Neural crest cell (in vitro differentiated cells): ENCODE results near the gene RAB17. TPM values are rescaled to one million over a fixed set of nuclear protein-coding genes. Genes with fewer than 3 reads are reported as not detected.

Experiments
- DNase-seq: peaks from one replicate; pipeline ENCODE4 v3.0.0; 2021; ENCODE audit warnings: low read depth, mixed read lengths, low spot score
- H3K27ac Mint-ChIP-seq: one replicate; pipeline ENCODE4 v1.8.0; 2021; ENCODE audit warnings: mild to moderate bottlenecking, mixed read lengths; ENCODE audit not compliant: unreplicated experiment
- H3K27me3 Mint-ChIP-seq: 2 replicates; pipeline ENCODE4 v1.8.0; 2021; ENCODE audit warnings: low read depth, mild to moderate bottlenecking, mixed read lengths
- H3K36me3 Mint-ChIP-seq: 2 replicates; pipeline ENCODE4 v1.8.0; 2021; ENCODE audit warnings: low read depth, mild to moderate bottlenecking, mixed read lengths
- H3K4me1 Mint-ChIP-seq: 2 replicates; pipeline ENCODE4 v1.8.0; 2021; ENCODE audit warnings: mixed read lengths
- H3K4me3 Mint-ChIP-seq: one replicate; pipeline ENCODE4 v1.8.0; 2021; ENCODE audit warnings: mild to moderate bottlenecking, mixed read lengths
- H3K9me3 Mint-ChIP-seq: 2 replicates; pipeline ENCODE4 v1.8.0; 2021; ENCODE audit warnings: mixed read lengths
- CTCF ChIP-seq: fragments of 200-600 bp; sonication (generic); conservative IDR thresholded peaks from 2 replicates; pipeline ENCODE4 v1.5.0; 2021; ENCODE audit warnings: antibody characterized with exemption, mild to moderate bottlenecking
- total RNA-seq: library from RNA; stranded (reverse); gene quantifications from 2 replicates; pipeline ENCODE4 v1.2.1, GENCODE V29; 2021

Gene RAB17
- total RNA-seq, 1 donor from 2014 or later = not detected

DNA sequence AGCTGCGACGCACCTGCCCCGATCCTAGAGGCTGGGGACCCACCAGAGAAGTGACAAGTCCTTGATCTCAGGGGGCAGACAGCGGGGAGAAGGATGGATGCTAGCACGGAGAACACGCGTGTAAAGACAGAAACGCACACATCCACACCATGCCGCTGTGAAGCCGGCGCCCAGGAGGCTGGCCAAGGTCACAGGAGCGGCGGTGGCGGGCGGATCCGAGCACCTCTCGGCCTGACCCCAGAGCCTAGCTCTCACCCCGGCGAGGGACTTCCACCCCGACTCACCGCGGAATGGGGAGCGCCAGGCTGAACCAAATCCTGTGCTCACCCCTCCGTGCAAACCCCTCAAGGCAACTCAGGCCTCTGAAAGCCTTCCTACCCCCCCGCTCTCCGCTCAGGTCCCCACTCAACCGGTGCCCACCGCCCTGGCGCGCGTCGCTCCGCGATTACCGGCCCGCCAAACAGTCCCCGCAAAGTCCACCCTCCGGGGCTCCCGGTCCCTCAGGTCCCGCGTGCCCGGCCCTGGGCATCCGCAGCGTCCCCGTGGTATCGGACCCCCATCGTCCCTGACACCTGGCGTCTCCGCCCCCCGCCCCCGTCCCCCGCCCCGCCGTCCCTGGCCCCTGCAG is 36.4 kb upstream of the RAB17 start:
- no peaks in the 10 kb centered on the region for H3K9me3 Mint-ChIP-seq
- TF ChIP-seq CTCF = no peak
- DNase-seq = no peak

DNA sequence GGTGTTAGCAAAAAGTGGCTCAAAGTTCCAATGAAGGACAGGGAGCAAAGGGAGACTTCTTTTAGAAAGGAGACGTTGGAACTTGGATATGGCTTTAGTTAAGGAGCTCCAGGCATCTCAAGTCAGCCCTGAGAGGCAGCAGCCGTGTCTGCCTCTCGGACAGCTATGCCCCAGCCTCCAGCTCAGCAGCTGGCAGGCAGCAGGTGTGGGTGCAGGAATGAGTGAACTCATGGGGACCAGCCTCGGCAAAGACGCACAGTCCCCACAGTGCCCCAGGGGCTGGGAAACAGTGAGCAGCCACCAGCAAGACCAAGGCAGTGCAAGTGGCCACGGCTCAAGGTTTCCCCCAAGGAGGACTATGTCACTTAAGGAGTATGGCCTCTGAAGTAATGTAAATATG is 35.2 kb upstream of the RAB17 start:
- DNase-seq = no peak
- Mint-ChIP-seq H3K27ac (peak overlapping the region; percentile 29), H3K4me1 (peaks cover 45% of the 10 kb centered on the region), H3K36me3 (peaks cover 4% of the 10 kb centered on the region), H3K27me3 (peaks cover 24% of the 10 kb centered on the region), H3K9me3 (no peaks in the 10 kb centered on the region), H3K4me3 (peak overlapping the region; percentile 83)
- no peak for TF ChIP-seq CTCF

More for the DNA sequence above, 36.4 kb upstream of the RAB17 start:
- Mint-ChIP-seq H3K36me3 (peaks cover 4% of the 10 kb centered on the region), H3K4me3 (peak overlapping the region; percentile 83), H3K4me1 (peaks cover 50% of the 10 kb centered on the region), H3K27me3 (peaks cover 24% of the 10 kb centered on the region), H3K27ac (peak overlapping the region; percentile 50)

- no peak for TF ChIP-seq CTCF
- Mint-ChIP-seq H3K4me3 (peak overlapping the region; percentile 83), H3K9me3 (no peaks in the 10 kb centered on the region), H3K4me1 (peaks cover 43% of the 10 kb centered on the region), H3K36me3 (peaks cover 3% of the 10 kb centered on the region), H3K27me3 (peaks cover 24% of the 10 kb centered on the region), H3K27ac (peak overlapping the region; percentile 29)
- DNase-seq = no peak
Observed at GRCh38 chr2:237625216-237625705, 34.7 kb upstream of the RAB17 start.

DNA sequence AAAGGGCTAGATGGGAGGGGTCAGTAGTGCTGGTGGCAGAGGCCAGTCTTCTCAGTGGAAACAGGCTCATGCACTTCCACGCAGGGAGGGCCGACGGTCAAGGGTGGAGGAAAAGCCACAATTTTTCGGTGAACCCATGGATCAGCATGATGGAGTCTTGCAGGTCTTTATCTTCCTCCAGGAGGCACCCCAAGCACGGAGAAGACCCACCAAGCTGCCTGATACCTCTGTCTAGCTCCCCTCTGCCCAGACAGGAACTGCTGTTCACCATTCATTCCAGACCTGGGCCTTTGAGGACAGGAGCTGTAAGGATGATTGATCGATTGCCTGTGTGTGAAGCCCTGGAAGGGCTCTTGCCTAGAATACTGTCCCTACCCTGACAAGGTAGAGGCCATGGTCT is 34.0 kb upstream of the RAB17 start:
- DNase-seq = no peak
- no peak overlapping the region for H3K27ac Mint-ChIP-seq
- no peak for TF ChIP-seq CTCF
- no peaks in the 10 kb centered on the region for H3K9me3 Mint-ChIP-seq
- H3K4me1 Mint-ChIP-seq = peaks cover 39% of the 10 kb centered on the region
- no peaks in the 10 kb centered on the region for H3K36me3 Mint-ChIP-seq
- H3K27me3 Mint-ChIP-seq = peaks cover 24% of the 10 kb centered on the region
- H3K4me3 Mint-ChIP-seq = peak overlapping the region; percentile 83

DNA sequence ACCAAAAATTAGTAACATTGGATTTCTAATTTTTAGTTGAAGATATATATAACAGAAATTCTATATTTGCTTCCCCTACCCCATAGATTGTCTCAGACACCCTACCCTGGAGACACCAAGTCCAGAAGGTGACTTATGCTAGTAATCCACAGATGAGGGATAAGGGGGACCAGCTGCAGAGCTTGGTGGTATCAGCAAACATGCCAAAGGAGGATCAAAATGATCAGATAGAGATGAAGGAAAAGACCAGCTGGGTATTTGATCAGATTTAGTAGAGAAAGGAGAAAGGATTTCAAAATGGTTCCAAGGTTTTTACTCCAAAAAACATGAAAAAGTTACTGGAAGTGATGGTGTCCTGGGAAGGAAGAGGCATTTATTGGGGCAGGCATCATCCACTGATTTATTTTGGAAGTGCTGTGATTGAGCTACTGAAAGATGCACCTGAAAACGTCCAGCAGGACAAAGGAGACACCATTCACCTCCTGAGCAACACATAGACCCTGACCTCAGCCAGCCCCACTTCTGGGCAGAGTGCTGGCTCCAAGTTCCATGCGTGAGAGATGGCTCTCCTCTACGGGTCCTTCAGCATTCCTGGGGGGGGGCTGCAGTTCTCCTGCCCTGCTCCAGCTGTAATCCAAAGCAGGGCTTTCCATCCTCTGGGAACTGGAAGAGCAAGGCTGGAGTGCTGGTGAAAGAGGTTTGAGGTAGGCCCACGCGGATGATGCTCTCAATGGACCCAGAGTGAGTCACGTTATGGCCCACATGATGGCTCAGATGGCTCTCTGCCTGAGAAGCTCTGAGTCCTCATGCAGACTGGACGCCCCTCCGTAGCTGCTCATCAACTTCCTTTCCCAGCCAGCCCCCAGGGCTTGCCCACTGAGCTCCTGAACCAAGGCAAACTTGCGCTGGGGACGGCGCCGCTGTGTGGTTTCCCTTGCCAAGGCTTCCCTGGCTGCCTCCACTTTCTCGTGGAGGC is 33.2 kb upstream of the RAB17 start:
- no peaks in the 10 kb centered on the region for H3K9me3 Mint-ChIP-seq
- no peaks in the 10 kb centered on the region for H3K36me3 Mint-ChIP-seq
- peaks cover 24% of the 10 kb centered on the region for H3K27me3 Mint-ChIP-seq
- H3K27ac Mint-ChIP-seq = no peak overlapping the region
- H3K4me3 Mint-ChIP-seq = peak overlapping the region; percentile 73
- no peak for TF ChIP-seq CTCF
- H3K4me1 Mint-ChIP-seq = peaks cover 32% of the 10 kb centered on the region
- no peak for DNase-seq
